ENCODE data around the gene SSH3.

Gene SSH3

DNA sequence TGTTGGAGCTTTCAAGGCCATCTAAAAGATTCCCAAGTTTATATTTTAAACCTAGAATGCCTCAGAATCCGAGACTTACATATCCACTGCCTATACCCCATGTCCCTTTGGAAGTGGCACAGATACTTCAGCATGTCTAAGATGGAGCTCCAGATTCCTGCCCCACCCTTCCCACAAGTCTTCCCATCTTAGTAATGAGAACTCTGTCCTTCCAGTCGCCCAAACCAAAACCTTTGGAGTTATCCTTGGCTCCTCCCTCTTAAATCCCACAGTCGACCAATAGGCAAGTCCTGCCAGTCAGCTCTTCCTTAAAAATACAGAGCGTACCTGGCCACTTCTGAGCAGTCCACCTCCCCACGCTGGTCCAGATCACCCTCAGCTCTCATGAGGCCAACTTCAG is 45.7 kb downstream of the SSH3 start:
- DNase-seq (ENCODE audit: low read depth): no peak

GRCh38 chr11:67349457-67349856 is 46.1 kb downstream of the SSH3 start:
- no peak for DNase-seq (ENCODE audit: low read depth)

DNA sequence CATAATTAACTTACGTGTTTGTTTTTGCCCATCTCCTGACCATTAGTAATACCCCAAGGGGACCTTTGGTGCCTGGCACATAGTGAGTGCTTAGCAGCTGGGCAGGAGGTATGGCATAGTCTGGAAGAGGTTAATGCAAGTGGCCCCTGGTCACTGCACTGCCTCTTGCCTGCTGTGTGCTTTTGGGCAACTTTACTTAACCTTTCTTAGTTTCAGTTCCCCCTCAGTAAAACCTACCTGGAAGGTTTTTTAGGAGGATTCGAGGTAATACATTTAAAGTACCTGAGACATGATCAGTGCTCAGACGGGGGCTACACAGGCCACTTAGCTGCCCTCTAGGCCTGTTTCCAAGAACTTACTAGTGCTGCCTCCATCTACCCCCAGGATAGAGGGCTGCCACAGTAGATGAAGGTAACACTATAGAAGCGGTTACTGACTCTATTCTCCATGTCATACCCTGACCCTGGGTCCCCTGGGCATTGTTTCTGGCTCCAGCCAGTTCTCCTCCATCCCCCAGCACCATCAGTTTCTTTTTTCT is 46.7 kb downstream of the SSH3 start:
- DNase-seq (ENCODE audit: low read depth): no peak

GRCh38 chr11:67351275-67352005 is 48.1 kb downstream of the SSH3 start:
- DNase-seq (ENCODE audit: low read depth): peak; percentile 46

DNA sequence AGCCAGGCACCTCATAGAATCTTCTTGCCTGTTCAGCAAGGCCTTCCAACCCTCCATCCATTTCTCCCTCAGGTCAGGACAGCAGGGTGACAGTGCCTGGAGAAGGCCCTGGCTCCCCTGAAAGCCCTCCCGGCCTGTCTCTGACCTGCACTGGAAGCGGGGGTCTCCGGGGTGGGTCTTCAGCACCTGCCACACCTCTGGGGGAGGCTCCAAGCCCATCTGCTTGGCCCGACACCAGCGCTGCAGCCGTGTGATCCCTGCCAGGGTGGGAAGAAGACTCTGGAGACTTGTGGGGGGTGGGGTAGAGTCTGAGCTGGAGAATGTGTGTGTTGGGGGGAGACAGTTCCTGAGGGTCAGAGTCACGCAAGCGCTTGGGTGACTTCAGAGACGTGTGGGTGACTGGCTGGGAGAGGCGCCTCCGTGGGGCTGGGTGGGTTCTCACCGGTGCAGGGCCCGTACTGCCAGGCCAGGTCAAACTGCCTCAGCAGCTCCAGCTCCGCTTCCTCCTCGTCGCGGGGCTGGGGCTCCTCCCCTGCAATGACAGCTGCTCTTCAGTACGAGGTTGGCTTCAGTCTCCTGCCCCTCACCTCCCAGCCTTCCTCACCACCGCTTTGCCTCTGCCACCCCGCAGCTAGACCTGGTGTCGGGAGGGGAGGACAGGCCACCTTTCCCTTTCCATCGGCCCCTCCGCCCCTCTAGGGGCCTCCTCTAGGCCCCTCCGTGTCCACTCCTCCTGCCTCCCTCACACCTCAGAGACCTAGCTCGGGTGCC is 49.4 kb downstream of the SSH3 start:
- DNase-seq (ENCODE audit: low read depth): no peak

DNA sequence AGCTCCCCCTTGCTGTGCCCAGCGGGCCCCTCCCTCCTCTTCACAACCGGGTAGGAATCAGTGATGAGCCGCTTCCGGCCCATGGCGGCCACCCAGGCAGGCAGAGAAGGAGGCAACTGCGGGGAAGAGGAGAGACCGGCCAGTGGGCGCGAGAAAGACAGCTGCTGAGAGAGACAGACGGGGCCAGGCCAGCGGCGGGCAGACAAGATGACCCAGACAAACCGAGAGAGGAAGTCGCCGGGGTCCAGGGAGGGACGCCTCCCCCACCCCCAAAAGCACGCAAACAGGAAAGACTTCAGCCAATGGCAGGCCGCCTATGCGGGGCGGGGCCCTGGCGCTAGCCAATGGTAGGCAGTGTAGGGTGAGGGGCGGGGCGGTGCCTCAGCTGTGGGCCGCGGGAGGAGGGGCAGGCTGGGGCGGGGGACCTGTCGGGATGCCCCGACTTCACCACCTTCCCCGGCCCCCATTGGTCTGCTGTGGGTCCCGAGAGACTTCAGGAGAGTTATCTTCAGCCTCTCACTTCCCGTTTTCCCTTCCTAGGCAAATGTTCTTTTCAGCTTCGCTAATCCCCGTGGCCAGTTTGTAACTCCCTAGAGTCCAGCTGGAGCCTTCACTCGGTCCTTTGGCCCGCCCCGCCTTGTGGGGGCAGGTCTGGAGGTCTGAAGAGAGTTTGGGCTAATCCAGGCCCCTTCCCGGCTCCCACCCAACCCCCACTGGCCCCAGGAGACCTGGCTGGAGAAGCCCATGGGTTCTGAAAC is 50.2 kb downstream of the SSH3 start, which contains the start of gene POLD4:
TSS of gene POLD4 (minus strand) at position 230 of the 758 bp plus-strand sequence. CDS start at position 83, 147 bp downstream.
- peak; percentile 92 for DNase-seq (ENCODE audit: low read depth)

DNA sequence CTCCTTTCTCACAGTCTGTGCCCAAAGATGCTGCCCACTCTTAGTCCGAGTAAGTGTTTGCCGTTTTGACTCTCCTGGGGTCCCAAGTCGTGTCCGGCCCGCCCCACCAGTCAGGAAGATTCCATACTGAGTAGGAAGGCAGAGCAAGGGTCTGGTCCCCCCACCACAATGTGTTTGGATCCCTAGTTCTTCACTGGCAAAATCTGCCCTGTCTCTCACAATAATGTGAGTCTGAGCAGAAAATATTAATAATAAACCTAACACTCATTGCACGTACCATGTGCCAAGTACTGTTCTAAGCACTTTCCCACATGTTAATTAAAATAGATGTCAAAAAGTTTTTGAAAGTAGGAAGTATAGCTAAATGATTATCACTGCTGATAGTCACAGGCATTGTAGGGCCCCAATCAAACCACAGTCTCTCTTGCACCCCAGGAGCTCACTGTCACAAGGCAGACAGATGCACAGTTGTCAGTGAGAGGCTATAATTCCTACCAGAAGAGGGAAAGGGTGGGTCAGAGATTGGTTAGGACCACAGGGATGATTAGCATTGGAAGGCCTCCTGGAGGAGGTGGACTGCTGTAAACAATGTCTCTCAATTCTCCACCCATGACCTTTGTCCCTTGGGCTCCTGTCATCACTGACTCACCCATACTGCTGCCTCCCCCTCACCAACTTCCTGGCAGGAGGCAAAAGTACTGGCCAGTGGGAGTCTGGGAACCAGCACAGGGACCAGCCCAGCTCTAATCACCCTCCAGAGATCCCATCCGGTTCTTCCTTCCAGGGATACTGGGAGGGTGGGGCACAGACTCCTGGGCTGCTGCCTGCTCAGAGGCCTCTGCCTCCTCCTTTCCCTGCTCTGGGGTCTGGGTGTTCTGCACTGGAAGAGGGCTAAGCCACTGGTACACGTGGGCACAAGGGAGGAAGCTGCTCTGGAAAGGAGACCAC is 51.0 kb downstream of the SSH3 start:
- DNase-seq (ENCODE audit: low read depth): no peak

DNA sequence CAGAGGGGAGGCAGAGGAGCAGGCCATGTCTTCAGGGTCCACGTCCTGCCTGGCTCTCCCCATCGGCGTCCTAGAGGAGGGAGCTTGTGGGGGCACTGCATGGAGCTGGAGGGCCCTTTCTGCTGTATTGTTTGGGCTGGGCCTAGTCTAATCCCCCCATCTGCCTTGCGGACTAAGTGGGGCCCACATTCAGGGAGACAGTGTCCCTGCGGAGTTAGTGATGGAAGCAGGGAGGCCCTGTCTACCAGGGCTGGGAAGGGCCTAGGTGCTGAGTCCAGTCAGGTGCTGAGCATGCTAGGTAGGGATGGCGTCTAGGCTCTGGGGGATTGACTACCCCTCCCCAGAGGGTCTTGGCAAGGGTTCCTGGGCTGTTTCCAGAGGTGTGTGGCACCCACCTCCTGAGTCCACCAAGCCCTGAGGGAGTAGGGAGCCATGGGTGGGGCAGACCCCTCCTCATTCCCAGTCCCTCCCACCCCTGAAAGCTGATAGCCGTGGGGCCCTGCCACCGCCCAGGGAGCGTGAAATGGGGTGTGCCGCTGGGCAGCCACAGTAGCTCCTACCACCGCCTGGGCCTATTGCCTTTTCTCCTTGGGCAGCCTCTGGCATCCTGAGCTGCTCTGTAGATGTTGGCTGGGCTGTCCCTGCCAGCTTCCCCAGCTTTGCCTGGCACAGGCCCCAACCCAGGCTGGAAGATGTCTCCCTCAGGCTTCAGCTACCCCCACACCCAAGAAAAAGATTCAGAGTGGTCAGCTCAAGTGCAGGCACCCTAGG is 51.9 kb downstream of the SSH3 start:
- DNase-seq (ENCODE audit: low read depth): no peak

- DNase-seq (ENCODE audit: low read depth): no peak
Observed at GRCh38 chr11:67355794-67356386, 52.6 kb downstream of the SSH3 start.

DNA sequence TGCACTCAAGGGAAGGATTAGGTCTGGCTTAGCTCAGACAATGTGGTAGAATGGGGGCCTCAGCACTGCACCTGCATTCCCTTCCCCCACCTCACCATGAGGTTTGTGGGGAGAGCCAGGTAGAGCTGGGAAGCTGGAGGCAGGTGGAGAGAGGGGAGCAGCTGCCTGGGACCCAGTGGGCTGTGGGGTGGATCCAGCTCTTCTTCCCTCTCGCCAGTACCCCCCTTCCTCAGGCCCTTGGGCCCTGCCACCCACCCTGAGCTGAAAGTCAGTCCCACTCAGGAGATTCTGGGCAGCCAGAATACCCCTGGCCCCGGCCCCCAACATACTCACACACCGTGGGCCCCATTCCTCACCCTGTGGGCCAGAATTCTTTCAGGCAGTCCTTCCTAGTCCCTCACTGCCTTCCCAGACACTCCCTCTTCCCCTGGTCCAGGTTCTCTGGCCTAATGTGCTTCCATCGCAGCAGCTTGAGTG is 53.1 kb downstream of the SSH3 start:
- no peak for DNase-seq (ENCODE audit: low read depth)

DNA sequence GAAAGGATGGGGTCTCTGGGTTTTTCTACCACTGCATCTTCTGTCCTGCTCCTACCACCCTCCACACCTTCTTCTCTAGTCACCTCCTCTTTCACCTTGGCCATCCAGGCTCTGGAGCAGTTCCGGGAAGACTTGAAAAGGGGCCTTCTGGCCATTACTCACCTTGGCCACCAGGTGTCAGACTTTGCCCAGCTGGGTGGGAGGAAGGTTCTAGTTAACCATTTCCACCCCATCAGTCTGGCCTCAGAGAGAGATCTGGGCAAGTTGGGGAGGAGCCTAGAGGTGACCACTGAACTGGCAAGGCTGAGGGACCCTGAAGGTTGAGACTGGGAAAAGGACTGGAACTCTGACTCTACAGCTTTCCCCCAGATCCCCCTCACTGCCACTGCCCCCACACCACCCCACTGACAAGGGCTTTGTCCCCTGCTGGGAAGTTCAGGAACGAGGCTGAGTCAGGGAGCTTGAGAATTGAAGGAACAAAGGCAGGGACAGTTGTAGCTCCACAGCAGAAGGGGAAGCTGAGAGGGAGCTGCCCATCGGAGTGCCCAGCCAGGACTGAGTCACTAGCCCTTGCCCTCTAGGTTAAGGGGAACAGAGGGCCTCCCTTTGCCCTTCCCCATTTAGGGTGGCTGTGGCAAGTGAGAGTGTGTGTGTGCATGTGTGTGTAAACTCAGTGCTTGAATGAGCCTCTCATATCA is 53.7 kb downstream of the SSH3 start:
- peak; percentile 57 for DNase-seq (ENCODE audit: low read depth)

DNA sequence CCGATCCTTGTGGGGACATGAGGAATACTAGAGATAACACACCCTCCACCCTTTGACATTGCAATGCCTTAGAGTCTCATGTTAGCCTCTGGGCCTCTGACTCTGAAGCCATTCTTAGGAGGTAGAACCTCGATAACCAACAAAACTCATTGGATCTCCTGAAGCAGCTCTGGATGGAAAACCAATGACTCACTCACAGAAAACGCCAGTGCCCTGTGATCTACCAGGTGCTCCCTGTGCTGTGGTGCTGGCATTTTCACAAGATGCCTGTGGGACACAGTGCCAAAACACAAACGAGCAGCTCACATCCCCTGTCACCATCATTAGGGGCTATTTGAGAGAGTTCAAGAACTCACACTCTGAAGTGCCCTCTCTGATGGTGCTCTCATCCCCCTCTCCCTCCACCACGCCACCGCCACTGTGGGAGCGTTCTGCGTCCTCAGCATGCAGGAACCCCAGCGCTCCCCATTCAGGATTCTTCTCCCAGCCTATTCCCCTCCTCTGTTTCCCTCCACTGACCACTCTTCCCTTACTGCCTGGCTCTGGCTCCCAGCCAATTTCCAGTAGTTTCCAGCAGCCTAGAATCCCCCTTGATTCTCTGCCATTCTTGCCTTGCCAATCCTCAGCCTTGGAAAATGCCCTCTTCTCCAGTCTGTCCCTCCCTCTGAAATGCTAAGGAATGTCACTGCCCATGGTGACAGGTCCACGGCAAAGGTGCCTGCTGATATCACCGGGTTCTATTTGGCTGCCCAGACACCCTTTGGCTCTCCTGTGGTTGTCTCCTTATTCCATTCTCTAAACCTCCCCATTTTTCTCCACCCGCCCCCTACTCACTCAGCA is 54.7 kb downstream of the SSH3 start:
- DNase-seq (ENCODE audit: low read depth): no peak
